ES-I3 (cell line): ENCODE measurements around the gene EPB41L3.

ENCODE experiments used
- H3K36me3 ChIP-seq: 2 replicates; pipeline ENCODE4 v1.6.1; 2013; ENCODE audit warnings: mild to moderate bottlenecking, low read length, control low read depth, moderate library complexity; ENCODE audit not compliant: insufficient read depth
- H3K4me1 ChIP-seq: 2 replicates; pipeline ENCODE4 v1.6.1; 2013; ENCODE audit warnings: mild to moderate bottlenecking, control low read depth, low read length; ENCODE audit not compliant: insufficient read depth
- H3K9ac ChIP-seq: 2 replicates; pipeline ENCODE4 v1.6.1; 2013; ENCODE audit warnings: low read depth, mild to moderate bottlenecking, low read length, moderate library complexity
- H3K9me3 ChIP-seq: 2 replicates; pipeline ENCODE4 v1.6.1; 2013; ENCODE audit warnings: mild to moderate bottlenecking, low read length, moderate library complexity; ENCODE audit not compliant: control insufficient read depth, insufficient read depth

The EPB41L3 gene

DNA sequence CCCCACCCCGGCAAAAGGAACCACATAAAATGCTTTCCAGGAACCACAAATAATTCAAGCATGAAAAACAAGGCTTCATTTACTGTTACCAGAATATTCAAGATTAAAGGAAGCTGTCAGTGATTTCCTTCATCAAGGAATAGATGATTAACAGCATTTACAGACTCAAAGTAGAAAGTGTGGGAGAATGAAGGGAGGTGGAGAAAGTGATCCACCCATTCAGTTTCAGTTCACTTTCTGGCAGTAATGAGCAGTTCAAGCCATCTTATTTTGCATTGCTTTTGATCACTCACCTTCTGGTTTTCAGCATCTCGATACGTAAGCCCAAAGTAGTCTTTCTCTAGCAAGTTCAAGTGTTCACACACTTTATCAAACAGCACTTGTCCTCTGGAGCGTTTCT lies 99.0 kb downstream of the EPB41L3 start:
- no peaks in the 10 kb centered on the region for H3K9me3 ChIP-seq
- no peaks in the 10 kb centered on the region for H3K36me3 ChIP-seq
- H3K4me1 ChIP-seq, result no peaks in the 10 kb centered on the region
- H3K9ac ChIP-seq, result no peak overlapping the region

DNA sequence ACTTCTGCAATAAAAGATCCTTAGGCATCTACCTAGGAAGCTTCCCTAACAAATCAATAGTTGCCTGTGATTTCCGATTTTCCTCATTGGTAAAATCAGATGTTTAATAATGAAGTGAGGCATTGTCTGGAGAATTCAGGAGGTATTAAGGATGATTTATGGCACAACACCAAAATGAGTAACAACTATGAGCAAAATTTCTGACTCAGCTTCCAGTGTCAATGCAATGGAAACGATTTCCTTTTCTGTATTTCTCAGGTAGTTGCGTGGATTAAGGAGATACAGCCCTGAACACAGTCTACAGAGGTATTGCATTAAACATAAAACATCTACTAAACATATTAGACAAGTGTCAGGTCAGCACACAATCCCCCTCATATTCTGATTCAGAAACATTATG lies 99.5 kb downstream of the EPB41L3 start:
- Histone ChIP-seq H3K9me3 (no peaks in the 10 kb centered on the region), H3K36me3 (no peaks in the 10 kb centered on the region), H3K9ac (no peak overlapping the region), H3K4me1 (no peaks in the 10 kb centered on the region)

DNA sequence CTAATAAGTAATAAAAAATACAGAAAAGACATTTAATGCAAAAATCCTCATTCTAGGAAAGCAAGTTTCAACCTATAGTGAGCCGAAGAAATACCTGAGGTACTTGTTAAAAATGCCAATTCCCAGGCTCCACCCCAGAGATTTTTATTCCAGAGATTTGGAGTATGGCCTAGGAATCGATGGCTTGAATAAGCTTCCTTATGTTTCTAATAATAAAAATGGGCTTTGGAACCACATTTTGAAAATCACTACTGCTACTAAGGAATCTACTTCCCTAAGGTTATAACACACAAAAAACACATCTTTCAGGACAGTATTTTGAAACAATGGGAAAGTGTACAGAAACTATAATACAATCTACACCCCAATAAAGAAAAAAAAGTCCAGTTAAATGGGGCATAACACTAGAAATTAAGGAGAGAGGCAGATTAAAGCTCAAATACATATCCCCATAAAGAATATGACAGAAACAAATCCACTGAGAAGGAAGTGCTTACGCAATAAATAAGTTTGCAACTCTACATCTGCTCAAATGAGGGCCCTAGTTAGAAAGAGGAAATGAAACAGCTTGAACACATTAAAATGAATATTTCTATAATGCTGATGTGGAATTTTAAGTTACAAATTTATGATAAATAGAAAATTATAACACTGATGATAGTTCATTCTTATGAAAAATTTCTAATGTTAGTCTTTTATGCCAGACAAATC lies 103.7 kb downstream of the EPB41L3 start:
- Histone ChIP-seq H3K36me3 (no peaks in the 10 kb centered on the region), H3K9ac (no peak overlapping the region)

DNA sequence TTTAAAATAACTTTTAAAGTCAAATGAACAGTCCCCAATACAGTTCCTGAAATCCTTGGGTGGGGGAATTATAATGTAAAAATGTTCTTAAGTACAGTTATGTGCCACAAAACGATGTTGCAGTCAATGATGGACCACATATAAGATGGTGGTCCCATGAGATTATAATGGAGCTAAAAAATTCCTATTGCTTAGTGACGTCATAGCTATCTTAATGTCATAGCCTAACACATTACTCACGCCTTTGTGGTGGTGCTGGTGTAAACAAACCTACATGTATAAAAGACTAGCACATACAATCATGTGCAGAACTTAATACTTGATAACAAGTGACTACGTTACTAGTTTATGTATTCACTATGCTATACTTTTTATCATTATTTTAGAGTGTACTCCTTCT lies 109.4 kb downstream of the EPB41L3 start:
- no peaks in the 10 kb centered on the region for H3K36me3 ChIP-seq
- H3K4me1 ChIP-seq, result no peaks in the 10 kb centered on the region
- no peaks in the 10 kb centered on the region for H3K9me3 ChIP-seq
- no peak overlapping the region for H3K9ac ChIP-seq

More for the DNA sequence above, 103.7 kb downstream of the EPB41L3 start:
- Histone ChIP-seq H3K4me1 (no peaks in the 10 kb centered on the region), H3K9me3 (no peaks in the 10 kb centered on the region)

DNA sequence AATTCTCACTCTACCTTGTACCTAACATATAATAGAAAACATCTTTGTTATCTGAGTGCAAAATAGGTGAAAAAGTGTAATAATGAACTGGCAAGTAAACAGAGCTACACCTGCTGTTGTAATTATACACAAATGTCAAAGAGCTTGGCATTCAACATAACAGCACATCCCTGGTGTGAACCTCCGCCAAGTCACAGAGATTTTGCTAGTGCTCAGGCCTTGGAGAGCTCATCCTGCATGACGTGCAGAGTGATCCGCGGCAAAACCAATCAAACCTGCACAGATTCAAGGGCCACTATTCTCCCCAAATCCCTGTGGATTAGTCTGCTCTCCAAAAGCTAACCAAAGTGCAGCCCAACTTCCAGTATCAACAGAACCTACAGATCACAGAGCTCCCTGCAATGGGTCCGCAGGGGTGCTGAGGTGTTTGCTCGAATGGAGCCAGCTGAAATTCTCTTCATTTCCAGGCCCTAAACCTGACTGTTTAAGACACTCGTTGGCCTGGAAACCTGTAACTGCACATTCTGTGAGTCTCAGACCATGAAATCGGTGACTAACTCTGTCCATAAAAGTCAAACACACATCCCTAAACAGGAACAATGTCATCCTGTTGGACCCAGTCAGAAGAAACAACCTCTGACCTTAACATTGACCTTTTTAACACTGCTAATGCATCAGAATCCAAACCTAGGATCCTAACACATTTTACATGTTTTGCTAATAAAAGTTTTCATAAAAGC lies 111.8 kb downstream of the EPB41L3 start:
- H3K9ac ChIP-seq, result no peak overlapping the region
- H3K36me3 ChIP-seq, result no peaks in the 10 kb centered on the region
- no peaks in the 10 kb centered on the region for H3K4me1 ChIP-seq
- H3K9me3 ChIP-seq, result no peaks in the 10 kb centered on the region

DNA sequence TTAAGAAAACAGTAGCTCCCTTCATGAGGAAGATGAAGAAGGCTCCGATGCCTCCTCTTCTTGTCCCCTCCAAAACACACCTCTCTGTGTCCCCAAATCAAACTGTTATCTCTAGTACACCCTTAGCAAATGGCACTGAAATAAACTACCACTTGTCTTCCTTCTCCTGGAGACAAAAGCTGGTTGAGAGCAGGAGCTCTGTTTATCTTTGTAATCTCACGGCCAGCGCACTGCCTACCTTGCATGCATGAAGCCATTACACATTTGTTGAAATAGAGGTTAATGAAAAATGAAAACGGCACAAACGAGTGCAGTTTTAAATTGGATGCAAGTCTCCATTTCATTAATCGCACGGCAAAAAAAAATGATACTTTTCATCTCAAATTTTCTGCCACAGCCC lies 113.7 kb downstream of the EPB41L3 start:
- H3K9ac ChIP-seq, result no peak overlapping the region
- H3K4me1 ChIP-seq, result no peaks in the 10 kb centered on the region
- no peaks in the 10 kb centered on the region for H3K36me3 ChIP-seq
- H3K9me3 ChIP-seq, result no peaks in the 10 kb centered on the region

DNA sequence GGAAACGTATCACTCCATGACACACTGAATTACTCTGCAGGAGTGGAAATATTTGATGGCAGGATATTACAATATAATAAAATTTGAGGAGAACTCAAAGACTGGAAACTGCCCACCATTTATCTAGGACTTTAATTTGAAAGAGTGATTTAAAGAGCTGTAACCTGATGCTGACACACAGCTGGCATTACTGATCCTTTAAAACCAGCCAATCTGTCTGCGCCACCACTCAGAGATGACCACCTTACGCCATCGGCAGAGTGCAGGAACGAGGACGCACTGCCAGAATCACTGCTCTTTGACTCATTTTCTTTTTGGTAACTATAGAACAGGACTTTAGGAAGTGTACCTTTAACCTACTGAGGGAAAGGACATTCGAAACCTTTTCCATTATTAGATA lies 114.1 kb downstream of the EPB41L3 start:
- Histone ChIP-seq H3K9ac (no peak overlapping the region), H3K9me3 (no peaks in the 10 kb centered on the region), H3K36me3 (no peaks in the 10 kb centered on the region), H3K4me1 (no peaks in the 10 kb centered on the region)

DNA sequence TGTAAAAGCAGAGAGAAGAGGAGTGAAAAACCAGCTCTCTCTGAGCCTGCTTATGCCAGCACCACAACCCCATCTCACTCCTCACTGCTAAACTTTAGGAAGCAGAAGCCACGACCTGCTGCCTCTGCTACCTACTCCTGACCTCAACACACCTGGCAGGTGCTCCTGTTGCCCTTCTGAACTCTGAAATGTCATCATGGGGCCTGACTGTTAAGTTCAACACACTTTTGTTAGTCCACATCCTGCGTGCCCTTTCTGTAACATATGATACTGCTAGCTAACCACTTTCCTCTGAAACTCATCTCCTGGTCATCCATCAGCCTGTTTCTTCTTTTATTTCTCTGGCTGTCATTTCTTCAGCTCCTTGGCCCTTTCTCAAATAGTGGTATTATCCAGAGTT lies 118.1 kb downstream of the EPB41L3 start:
- Histone ChIP-seq H3K36me3 (no peaks in the 10 kb centered on the region), H3K4me1 (no peaks in the 10 kb centered on the region), H3K9me3 (no peaks in the 10 kb centered on the region), H3K9ac (no peak overlapping the region)

DNA sequence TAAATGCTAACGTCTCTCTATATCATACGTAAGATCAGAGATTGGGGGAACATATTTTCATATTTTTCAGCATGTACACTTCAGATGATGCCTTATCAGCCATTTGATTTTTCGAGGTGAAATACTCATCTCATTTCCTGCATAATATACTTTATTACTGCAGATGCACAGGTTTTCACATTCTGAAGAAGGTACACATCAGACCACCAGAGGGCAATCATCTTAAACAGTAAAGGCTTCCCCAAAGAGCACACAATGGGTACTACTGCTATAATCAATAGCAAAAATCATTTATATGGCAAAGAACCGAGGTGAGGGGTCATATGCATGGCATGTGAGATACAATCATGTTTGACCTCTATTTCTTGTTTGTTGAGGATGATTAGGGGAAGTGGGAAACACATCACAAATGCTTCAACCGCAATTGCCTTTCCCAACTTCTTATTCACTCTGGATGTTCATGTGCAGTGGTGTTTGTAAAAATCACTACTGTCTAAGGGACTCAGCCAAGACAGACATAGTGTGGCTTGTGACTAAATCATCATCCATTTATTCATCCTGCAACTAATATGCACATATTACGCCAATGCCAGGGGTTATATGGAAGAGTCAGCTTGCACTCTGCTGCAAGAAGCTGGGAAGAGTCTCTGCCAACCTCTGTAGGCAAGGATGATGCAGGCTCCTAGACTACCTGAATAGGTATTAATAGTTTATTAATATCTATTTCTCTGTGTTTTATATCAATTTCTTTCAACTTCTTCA lies 118.7 kb downstream of the EPB41L3 start:
- H3K4me1 ChIP-seq, result no peaks in the 10 kb centered on the region
- H3K9ac ChIP-seq, result no peak overlapping the region
- H3K36me3 ChIP-seq, result no peaks in the 10 kb centered on the region
- H3K9me3 ChIP-seq, result no peaks in the 10 kb centered on the region

DNA sequence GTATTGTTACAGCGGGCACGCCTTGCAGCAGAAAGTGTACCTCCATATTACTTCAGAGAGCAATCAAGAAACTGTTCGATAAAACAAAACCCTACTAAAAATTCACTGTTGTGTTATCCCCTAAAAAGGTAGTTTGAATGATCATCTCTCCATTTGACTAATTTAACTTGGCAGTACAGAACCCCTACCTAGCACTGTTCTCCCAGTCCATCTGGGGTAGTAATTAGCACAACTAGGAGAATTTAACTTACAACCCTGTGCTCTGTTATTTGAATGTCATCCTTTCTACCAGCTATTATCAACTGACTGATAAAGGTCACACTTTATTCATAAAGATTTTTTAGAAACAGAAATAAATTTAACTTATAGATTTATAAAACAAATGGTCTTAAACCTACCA lies 121.2 kb downstream of the EPB41L3 start:
- H3K36me3 ChIP-seq, result no peaks in the 10 kb centered on the region
- H3K9me3 ChIP-seq, result no peaks in the 10 kb centered on the region
- H3K9ac ChIP-seq, result no peak overlapping the region
- H3K4me1 ChIP-seq, result no peaks in the 10 kb centered on the region

DNA sequence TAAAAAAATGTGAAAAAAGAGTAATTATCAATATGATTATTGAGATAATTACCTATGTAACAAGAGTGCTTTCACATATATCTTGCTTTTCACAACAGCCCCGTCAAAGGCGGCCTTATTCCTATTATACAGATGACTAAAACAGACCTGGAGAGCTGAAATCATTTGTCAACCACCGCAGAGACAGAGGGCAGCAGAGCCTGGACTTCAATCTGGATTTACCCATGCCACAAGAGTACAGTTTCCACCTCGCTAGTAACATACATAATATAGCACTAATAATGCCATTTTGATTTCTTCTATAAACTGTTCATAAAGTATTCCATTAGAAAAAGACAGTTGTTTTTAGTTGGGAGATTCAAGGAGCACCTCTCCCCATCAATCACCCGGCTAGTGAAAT lies 121.8 kb downstream of the EPB41L3 start:
- H3K9ac ChIP-seq, result no peak overlapping the region
- no peaks in the 10 kb centered on the region for H3K4me1 ChIP-seq
- no peaks in the 10 kb centered on the region for H3K9me3 ChIP-seq
- no peaks in the 10 kb centered on the region for H3K36me3 ChIP-seq

DNA sequence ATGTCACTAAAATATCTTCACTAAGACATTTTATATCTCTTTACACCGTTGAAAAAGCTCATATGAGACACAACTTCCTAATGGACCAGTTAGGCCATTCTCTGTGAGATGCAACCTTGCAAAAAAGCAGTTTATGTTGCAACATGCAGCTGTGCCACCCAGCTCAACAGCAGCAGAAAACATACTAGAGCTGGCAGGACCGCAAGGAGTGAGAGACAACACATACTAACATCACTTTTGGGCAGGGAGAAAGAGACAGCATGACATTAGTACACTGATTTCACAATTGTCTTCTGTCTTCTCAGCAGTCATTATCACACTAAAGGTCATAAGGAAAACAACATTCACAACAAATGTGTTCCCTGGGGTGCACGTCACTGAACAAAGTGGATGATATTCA lies 122.9 kb downstream of the EPB41L3 start:
- Histone ChIP-seq H3K36me3 (no peaks in the 10 kb centered on the region), H3K9me3 (no peaks in the 10 kb centered on the region), H3K4me1 (no peaks in the 10 kb centered on the region), H3K9ac (no peak overlapping the region)

DNA sequence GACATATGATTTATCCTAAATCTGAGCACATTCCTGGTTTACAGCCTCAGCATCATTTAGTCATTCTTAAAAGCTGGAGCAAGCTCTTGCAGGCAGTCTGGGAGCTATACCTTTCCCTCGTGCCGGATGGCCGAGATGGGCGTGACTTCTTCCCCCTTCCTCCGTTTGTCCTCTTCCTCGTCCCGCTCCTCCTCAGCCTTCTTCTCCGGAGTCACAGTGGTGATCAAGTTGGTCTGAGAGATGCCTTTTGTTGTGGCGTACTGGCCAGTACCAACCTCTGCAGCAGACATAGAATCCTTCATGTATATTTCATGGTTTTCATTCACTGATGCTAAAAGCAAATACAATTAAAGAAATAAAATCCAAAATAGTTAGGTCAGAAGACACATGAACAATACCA lies 124.2 kb downstream of the EPB41L3 start:
- Histone ChIP-seq H3K36me3 (no peaks in the 10 kb centered on the region), H3K9me3 (no peaks in the 10 kb centered on the region), H3K4me1 (no peaks in the 10 kb centered on the region), H3K9ac (no peak overlapping the region)

DNA sequence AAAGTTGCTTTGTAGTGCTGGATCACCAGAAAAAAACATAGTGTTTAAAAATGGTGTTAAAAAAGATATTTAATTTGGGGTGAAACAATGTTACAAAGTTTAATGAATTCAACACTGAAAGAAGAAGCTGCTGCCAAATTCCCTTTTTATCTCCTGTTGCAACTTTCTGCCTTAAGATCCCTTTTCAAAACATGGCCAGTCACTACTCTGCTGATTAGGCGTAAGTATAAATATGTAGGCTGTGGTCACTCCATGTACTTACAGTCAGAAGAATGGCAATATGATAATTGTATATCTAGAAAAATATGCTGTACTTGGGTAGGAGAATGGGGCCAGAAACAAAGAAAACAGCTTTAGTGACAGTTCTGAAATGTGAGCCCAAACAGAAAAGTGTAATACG lies 124.8 kb downstream of the EPB41L3 start:
- peaks cover 2% of the 10 kb centered on the region; the same call in 1 of the 2 replicates for H3K4me1 ChIP-seq

DNA sequence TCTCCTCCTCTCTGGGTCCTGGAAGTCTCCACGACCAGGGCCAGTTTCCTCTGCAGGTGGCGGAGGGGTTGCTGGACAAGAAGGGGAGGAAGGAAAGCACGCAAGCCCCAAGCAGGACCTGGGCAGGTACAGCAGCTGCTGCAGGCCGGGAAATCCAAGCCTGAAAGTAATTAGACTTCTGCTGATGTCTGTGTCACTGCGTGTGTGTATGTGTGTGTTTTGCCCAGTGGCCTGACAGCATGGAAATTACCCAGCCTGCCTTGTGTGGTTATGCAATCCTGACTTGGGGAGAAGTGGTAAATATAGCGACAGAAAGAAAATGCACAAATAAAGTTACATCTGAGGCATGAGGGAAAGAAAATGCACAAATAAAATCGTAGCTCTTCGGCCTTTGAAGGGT lies 126.5 kb downstream of the EPB41L3 start:
- H3K9me3 ChIP-seq, result no peaks in the 10 kb centered on the region
- H3K36me3 ChIP-seq, result no peaks in the 10 kb centered on the region
- H3K9ac ChIP-seq, result no peak overlapping the region
- peaks cover 2% of the 10 kb centered on the region; the same call in 1 of the 2 replicates for H3K4me1 ChIP-seq

More for the DNA sequence above, 124.8 kb downstream of the EPB41L3 start:
- Histone ChIP-seq H3K9me3 (no peaks in the 10 kb centered on the region), H3K9ac (no peak overlapping the region), H3K36me3 (no peaks in the 10 kb centered on the region)
